Nephron progenitor cell (in vitro differentiated cells): Measurements from ENCODE around the gene ALAD.
A peak's percentile ranks its signal among the peaks of the same experiment; 100 is the strongest.

Experiments used
- DNase-seq: peaks from one replicate; pipeline ENCODE4 v3.0.0; 2021
- H3K27ac Mint-ChIP-seq: 2 replicates; pipeline ENCODE4 v1.8.0; 2021; ENCODE audit warnings: mild to moderate bottlenecking, moderate library complexity, mixed read lengths
- H3K27me3 Mint-ChIP-seq: 2 replicates; pipeline ENCODE4 v1.8.0; 2021; ENCODE audit warnings: mild to moderate bottlenecking, low read depth, mixed read lengths; ENCODE audit not compliant: poor library complexity
- H3K36me3 Mint-ChIP-seq: 2 replicates; pipeline ENCODE4 v1.8.0; 2021; ENCODE audit warnings: low read depth, mixed read lengths
- H3K4me1 Mint-ChIP-seq: 2 replicates; pipeline ENCODE4 v1.8.0; 2021; ENCODE audit warnings: mixed read lengths
- H3K4me3 Mint-ChIP-seq: 2 replicates; pipeline ENCODE4 v1.8.0; 2021; ENCODE audit warnings: mild to moderate bottlenecking, moderate library complexity, mixed read lengths
- H3K9me3 Mint-ChIP-seq: 2 replicates; pipeline ENCODE4 v1.8.0; 2021; ENCODE audit warnings: mild to moderate bottlenecking, moderate library complexity, mixed read lengths
- CTCF ChIP-seq: fragments of 200-600 bp; sonication (generic); IDR thresholded peaks from 2 replicates; pipeline ENCODE4 v1.5.0; 2021; ENCODE audit warnings: antibody characterized with exemption

ALAD gene

GRCh38 chr9:113349445-113350094 is 51.5 kb downstream of the ALAD start, which contains the start of gene BSPRY:
TSS of gene BSPRY (plus strand) at chr9:113349541. CDS start at chr9:113349580, 39 bp downstream.
- peaks cover 7% of the 10 kb centered on the region for H3K9me3 Mint-ChIP-seq
- H3K27ac Mint-ChIP-seq: no peak within 1 kb of the TSS
- peak within 1 kb of the TSS; percentile 77 for H3K4me3 Mint-ChIP-seq
- peaks cover 5% of the 10 kb centered on the region for H3K4me1 Mint-ChIP-seq
- peak; percentile 55 for DNase-seq
- H3K27me3 Mint-ChIP-seq: peaks cover 95% of the 10 kb centered on the region
- no peaks in the 10 kb centered on the region for H3K36me3 Mint-ChIP-seq
- TF ChIP-seq CTCF: no peak

GRCh38 chr9:113349066-113349444 is 52.0 kb downstream of the ALAD start:
- no peak for TF ChIP-seq CTCF
- no peaks in the 10 kb centered on the region for H3K36me3 Mint-ChIP-seq
- H3K4me3 Mint-ChIP-seq: peak overlapping the region; percentile 77
- H3K27me3 Mint-ChIP-seq: peaks cover 91% of the 10 kb centered on the region
- peaks cover 7% of the 10 kb centered on the region for H3K9me3 Mint-ChIP-seq
- H3K4me1 Mint-ChIP-seq: peaks cover 5% of the 10 kb centered on the region
- no peak for DNase-seq
- no peak overlapping the region for H3K27ac Mint-ChIP-seq

- Mint-ChIP-seq H3K4me1 (peaks cover 5% of the 10 kb centered on the region), H3K9me3 (peaks cover 7% of the 10 kb centered on the region), H3K4me3 (no peak overlapping the region), H3K36me3 (no peaks in the 10 kb centered on the region), H3K27me3 (peaks cover 92% of the 10 kb centered on the region), H3K27ac (no peak overlapping the region)
- no peak for TF ChIP-seq CTCF
- DNase-seq: no peak
Measured at GRCh38 chr9:113348437-113348836, 52.6 kb downstream of the ALAD start.

GRCh38 chr9:113345671-113346070 is 55.4 kb downstream of the ALAD start:
- Mint-ChIP-seq H3K36me3 (no peaks in the 10 kb centered on the region), H3K27me3 (peaks cover 74% of the 10 kb centered on the region), H3K9me3 (no peaks in the 10 kb centered on the region), H3K27ac (no peak overlapping the region), H3K4me1 (peaks cover 5% of the 10 kb centered on the region), H3K4me3 (no peak overlapping the region)
- no peak for DNase-seq
- TF ChIP-seq CTCF: no peak

- Mint-ChIP-seq H3K9me3 (no peaks in the 10 kb centered on the region), H3K4me1 (peaks cover 3% of the 10 kb centered on the region), H3K27me3 (peaks cover 72% of the 10 kb centered on the region), H3K4me3 (no peak overlapping the region), H3K36me3 (no peaks in the 10 kb centered on the region), H3K27ac (no peak overlapping the region)
- TF ChIP-seq CTCF: no peak
- DNase-seq: no peak
Measured at GRCh38 chr9:113345190-113345589, 55.9 kb downstream of the ALAD start.

- TF ChIP-seq CTCF: no peak
- H3K4me1 Mint-ChIP-seq: peaks cover 8% of the 10 kb centered on the region
- no peak overlapping the region for H3K4me3 Mint-ChIP-seq
- H3K27ac Mint-ChIP-seq: no peak overlapping the region
- no peaks in the 10 kb centered on the region for H3K36me3 Mint-ChIP-seq
- DNase-seq: no peak
- no peaks in the 10 kb centered on the region for H3K9me3 Mint-ChIP-seq
- peaks cover 61% of the 10 kb centered on the region for H3K27me3 Mint-ChIP-seq
Measured at GRCh38 chr9:113343732-113344231, 57.3 kb downstream of the ALAD start.
